ENCODE data around the gene SLC9A1. TPM values are rescaled to one million over a fixed set of nuclear protein-coding genes. Genes with fewer than 3 reads are reported as not detected.

Gene SLC9A1
- 10 to 100 TPM; 18.1 to 51.4 (median 31.5) TPM for total RNA-seq

DNA sequence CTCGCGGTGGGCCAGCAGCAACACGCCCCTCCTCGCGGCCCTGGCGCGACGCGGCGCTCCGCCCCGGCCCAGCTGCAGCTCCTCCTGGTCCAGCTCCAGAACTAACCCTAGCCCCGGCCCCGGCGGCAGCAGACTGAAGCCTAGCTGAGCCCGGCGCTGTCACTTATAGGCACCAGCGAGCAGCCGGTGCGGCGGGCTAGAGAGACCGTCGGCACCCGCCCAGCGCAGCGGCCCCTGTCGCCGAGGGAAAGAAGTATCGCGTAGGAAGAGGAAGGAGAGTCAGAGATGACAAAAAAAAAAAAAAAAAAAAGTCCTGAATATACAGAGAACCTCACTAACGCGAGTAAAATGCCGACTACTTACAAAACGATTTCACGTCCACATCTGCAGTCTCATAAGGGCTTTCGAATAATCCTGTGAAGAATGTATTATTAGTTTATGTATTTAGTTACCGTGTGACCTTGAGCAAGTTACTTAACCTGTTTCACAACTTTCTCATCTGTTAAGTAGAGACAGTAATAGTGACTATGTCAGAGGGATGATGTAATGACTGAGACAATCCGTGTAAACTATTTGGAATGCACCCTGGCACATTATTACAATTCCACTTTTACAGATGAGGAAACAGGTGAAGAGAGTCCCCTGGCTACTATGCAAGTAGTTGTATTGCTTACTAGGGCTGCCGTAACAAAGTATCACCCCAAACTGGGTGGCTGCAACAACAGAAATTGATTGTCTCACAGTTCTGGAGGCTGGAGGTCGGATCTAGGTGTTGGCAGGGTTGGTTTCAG lies at the start of gene SLC9A1:
TSS of gene SLC9A1 (minus strand) at position 135 of the 791 bp plus-strand sequence. CDS start 791 bp downstream, outside the sequence.
- H3K4me3 ChIP-seq = peak within 1 kb of the TSS; percentile 52 to 87 (median 64)
- DNase-seq (peak; percentile 96 to 98), ATAC-seq (ENCODE audit: low FRiP score in 2 of 2) (peak; percentile 95 to 97)
- no peaks in the 10 kb centered on the region for H3K27me3 ChIP-seq
- no peaks in the 10 kb centered on the region for H3K36me3 ChIP-seq
- 3 to 8% methylated on average over 23 to 30 of the region's 40 CpGs for whole genome bisulfite sequencing, 2 donors
- TF ChIP-seq EP300 (IDR thresholded peaks at IDR 0.05) = peak in 1 of 4 donors; percentile 86
- TF ChIP-seq, protein P1, sequence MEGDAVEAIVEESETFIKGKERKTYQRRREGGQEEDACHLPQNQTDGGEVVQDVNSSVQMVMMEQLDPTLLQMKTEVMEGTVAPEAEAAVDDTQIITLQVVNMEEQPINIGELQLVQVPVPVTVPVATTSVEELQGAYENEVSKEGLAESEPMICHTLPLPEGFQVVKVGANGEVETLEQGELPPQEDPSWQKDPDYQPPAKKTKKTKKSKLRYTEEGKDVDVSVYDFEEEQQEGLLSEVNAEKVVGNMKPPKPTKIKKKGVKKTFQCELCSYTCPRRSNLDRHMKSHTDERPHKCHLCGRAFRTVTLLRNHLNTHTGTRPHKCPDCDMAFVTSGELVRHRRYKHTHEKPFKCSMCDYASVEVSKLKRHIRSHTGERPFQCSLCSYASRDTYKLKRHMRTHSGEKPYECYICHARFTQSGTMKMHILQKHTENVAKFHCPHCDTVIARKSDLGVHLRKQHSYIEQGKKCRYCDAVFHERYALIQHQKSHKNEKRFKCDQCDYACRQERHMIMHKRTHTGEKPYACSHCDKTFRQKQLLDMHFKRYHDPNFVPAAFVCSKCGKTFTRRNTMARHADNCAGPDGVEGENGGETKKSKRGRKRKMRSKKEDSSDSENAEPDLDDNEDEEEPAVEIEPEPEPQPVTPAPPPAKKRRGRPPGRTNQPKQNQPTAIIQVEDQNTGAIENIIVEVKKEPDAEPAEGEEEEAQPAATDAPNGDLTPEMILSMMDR (IDR thresholded peaks at IDR 0.05) = peak; percentile 70 to 81 (median 75)
- TF ChIP-seq POLR2AphosphoS5 (IDR thresholded peaks at IDR 0.05) = peak; percentile 97 to 100
- TF ChIP-seq POLR2A (IDR thresholded peaks at IDR 0.05) = peak; percentile 74 to 99 (median 96)
- H3K9me3 ChIP-seq = no peaks in the 10 kb centered on the region
- H3K4me1 ChIP-seq = peaks cover 31 to 52% (median 47%) of the 10 kb centered on the region in 4 donors
- H3K27ac ChIP-seq = peak within 1 kb of the TSS; percentile 87 to 97 (median 92)

DNA sequence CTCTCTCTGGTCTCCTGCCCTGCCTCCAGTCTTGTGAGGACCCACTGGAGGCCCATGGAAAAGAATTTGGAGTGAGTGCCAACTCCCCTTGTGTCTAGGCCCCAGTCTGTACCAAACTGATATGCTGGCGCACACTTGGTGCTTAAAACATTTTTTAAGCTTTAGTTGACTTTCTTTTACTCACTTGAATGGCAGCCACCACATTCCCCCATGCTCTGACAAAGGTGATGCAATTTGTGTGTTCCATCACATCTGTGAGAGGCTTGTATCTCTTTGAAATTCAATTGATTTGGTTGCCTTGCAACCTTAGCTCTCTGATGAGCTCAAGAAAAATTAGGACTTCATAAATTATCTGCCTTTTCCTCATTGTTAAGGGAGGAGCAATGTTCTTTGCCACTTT lies 49.0 kb upstream of the SLC9A1 start:
- H3K4me3 ChIP-seq = no peak overlapping the region
- H3K4me1 ChIP-seq = no peaks in the 10 kb centered on the region
- no peaks in the 10 kb centered on the region for H3K36me3 ChIP-seq
- no peak for DNase-seq
- no peaks in the 10 kb centered on the region for H3K9me3 ChIP-seq
- no peak for TF ChIP-seq POLR2A (IDR thresholded peaks at IDR 0.05)
- TF ChIP-seq, protein P1 (IDR thresholded peaks at IDR 0.05) = no peak
- no peak for TF ChIP-seq EP300 (IDR thresholded peaks at IDR 0.05)
- TF ChIP-seq POLR2AphosphoS5 (IDR thresholded peaks at IDR 0.05) = no peak
- ATAC-seq (ENCODE audit: low FRiP score in 2 of 2) = peak in 1 of 2 donors; percentile 26
- 78 to 100% methylated on average over 1 of the region's 1 CpG for WGBS, 2 donors
- H3K27ac ChIP-seq = no peak overlapping the region
- no peaks in the 10 kb centered on the region for H3K27me3 ChIP-seq

DNA sequence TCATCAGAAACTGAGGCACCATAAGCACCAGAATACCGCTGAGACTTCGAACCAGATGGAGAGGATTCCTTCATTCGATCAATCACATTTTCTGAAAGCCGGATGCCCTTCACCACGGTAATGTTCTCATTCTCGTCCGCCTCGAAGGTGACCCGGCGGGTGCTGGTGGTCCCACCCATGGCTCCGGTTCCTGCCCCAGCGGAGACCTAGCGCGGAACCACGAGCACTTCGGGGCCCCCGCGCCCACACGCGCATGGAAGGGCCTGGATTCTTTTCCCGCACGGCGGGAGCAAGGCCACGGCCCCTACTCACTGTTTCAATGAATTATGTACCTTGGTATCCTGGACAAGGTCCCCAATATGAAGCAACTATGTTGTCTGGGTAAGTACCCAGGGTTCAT lies 46.4 kb upstream of the SLC9A1 start:
- no peak for ATAC-seq (ENCODE audit: low FRiP score in 2 of 2)
- WGBS, 2 donors = 94 to 95% methylated on average over 19 to 24 of the region's 24 CpGs

DNA sequence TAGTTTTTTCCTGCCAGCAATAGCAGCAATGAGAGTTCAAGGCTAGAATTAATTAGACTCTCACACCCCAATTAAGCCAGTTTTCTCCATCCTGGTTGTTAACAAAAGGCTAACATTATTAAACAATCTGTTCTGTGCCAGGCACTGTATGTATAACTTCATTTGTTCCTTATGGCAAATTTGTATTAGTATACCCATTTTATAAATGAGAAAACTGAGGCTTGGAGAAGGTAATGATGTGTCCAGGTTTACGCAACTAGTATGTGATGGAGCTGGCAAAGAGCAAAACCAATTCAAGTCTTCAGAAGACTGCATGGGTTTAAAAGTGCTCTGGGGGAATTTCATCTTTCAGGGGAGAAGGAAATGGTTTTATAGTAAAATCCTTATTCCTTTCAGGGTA lies 38.3 kb upstream of the SLC9A1 start:
- Histone ChIP-seq H3K9me3 (no peaks in the 10 kb centered on the region), H3K4me1 (peaks cover 0 to 15% (median 5%) of the 10 kb centered on the region in 4 donors), H3K27ac (no peak overlapping the region), H3K4me3 (no peak overlapping the region), H3K36me3 (no peaks in the 10 kb centered on the region), H3K27me3 (no peaks in the 10 kb centered on the region)
- TF ChIP-seq POLR2A (IDR thresholded peaks at IDR 0.05) (no peak), POLR2AphosphoS5 (IDR thresholded peaks at IDR 0.05) (no peak), EP300 (IDR thresholded peaks at IDR 0.05) (no peak)
- TF ChIP-seq, protein P1 (IDR thresholded peaks at IDR 0.05) = no peak
- DNase-seq (no peak), ATAC-seq (ENCODE audit: low FRiP score in 2 of 2) (no peak)
- WGBS, 2 donors = 97 to 100% methylated on average over 1 of the region's 1 CpG

More for the DNA sequence above, 46.4 kb upstream of the SLC9A1 start:
- H3K36me3 ChIP-seq = no peaks in the 10 kb centered on the region
- no peaks in the 10 kb centered on the region for H3K9me3 ChIP-seq
- no peak overlapping the region for H3K27ac ChIP-seq
- DNase-seq = peak in 1 of 2 donors; percentile 75
- peaks cover 0 to 4% (median 0%) of the 10 kb centered on the region in 4 donors for H3K4me1 ChIP-seq
- H3K27me3 ChIP-seq = no peaks in the 10 kb centered on the region
- no peak overlapping the region for H3K4me3 ChIP-seq
- no peak for TF ChIP-seq POLR2A (IDR thresholded peaks at IDR 0.05)
- TF ChIP-seq POLR2AphosphoS5 (IDR thresholded peaks at IDR 0.05) = no peak
- TF ChIP-seq EP300 (IDR thresholded peaks at IDR 0.05) = no peak
- TF ChIP-seq, protein P1 (IDR thresholded peaks at IDR 0.05) = no peak

All from upper lobe of left lung (tissue), 6 donors.